ENCODE measurements around the gene ANXA8. TPM values are rescaled to one million over a fixed set of nuclear protein-coding genes. Genes with fewer than 3 reads are reported as not detected.
A peak's percentile ranks its signal among the peaks of the same experiment; 100 is the strongest.
"Not testable (repeated sequence)": the region's sequence is repeated elsewhere in the genome, so short reads cannot be mapped to it uniquely, and the experiment has no call there.

The ANXA8 gene, protein sequence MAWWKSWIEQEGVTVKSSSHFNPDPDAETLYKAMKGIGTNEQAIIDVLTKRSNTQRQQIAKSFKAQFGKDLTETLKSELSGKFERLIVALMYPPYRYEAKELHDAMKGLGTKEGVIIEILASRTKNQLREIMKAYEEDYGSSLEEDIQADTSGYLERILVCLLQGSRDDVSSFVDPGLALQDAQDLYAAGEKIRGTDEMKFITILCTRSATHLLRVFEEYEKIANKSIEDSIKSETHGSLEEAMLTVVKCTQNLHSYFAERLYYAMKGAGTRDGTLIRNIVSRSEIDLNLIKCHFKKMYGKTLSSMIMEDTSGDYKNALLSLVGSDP
- total RNA-seq (2021) (172 and 196 TPM in 2 replicates), Bru-seq, nascent RNA (percentile 74 among the genes with signal in this experiment), BruChase-seq, experiment 1, labeled RNA remaining after a 2-hour chase (percentile 87 among the genes with signal in this experiment), BruChase-seq, experiment 2, labeled RNA remaining after a 6-hour chase (percentile 91 among the genes with signal in this experiment)
- long read RNA-seq, transcript ANXA8-205 (12 exons, 1,960 nt) = major isoform, 286 of 410 reads
- long read RNA-seq, partial matches to known transcripts = 20 of 410 reads
- long read RNA-seq, other reads (novel, unspliced or antisense) = 101 of 410 reads

DNA sequence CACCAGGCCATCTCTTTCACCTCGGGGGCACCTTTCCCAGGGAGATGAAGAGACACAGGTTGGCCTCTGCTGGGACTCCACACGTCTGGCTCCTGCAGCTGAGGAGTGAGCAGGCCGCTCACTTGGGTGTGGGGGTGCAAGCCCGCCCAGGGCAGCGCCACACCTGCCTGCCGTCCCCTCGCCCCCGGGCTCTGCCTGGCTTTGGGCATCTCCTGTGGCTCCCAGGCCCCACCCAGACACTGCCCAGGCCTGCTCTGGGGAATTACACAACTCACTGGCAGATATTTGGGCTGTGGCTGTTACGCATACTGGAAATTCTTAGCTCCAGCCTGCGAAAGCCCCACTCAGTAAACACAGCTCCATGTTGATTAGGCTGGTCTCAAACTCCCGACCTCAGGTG lies at the start of gene ANXA8:
Gene ANXA8, minus strand, starts transcription at position 193 of the 400 bp plus-strand sequence. Its CDS starts 182 bp downstream, at position 11.
- H2AFZ ChIP-seq; H3K4me1 ChIP-seq (replicated peaks; ENCODE audit: insufficient read depth); H3K9me2 ChIP-seq (ENCODE audit: insufficient read depth); H4K20me1 ChIP-seq (ENCODE audit: insufficient read depth); H3K36me3 ChIP-seq (ENCODE audit: low read depth); H3K79me2 ChIP-seq (ENCODE audit: low read depth); H3F3A ChIP-seq (ENCODE audit: insufficient read depth, low read depth); CTCF ChIA-PET; H3K9me3 ChIP-seq (ENCODE audit: insufficient read depth, low read depth); BruUV-seq (replicated peaks); H3K27me3 ChIP-seq (ENCODE audit: insufficient read depth, low read depth); intact Hi-C loops (cut with micrococcal nuclease; ENCODE audit: unreplicated experiment): not testable (repeated sequence)
- POLR2A ChIA-PET (ENCODE audit: unreplicated experiment) = interaction anchor here (0.7 kb wide), 2 partner anchors 318 to 1230 kb away, joined by 3 read pairs; no protein-coding TSS in a partner anchor
- peak within 1 kb of the TSS; percentile 56; the same call in 1 of the 2 replicates for H3K4me3 ChIP-seq
- peak within 1 kb of the TSS; percentile 64; the same call in 1 of the 2 replicates for H3K27ac ChIP-seq
- peak within 1 kb of the TSS; percentile 83 for H3K4me2 ChIP-seq
- DNase-seq = peak; percentile 75 to 91

DNA sequence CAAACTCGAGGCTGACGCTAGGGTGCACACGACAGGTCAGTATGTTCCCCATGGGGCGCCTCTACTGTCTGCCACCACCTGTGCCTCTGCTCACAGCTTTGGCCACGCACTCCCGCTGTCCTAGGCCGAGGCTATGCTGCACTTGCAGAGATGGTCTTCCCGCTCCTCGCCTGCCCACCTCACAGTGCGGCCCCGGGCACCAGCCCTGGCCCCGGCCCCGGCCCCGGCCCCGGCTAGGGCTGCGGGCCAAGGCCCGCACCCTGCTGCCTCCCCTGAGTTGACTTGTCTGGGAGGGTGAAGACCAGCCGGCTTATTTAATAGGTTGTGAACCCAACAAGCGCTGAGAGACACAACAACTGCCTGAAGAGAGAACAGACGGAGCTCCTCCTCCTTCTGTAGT lies 39.6 kb upstream of the ANXA8 start, which contains the start of gene AGAP9:
Gene AGAP9, minus strand, starts transcription at position 164 of the 400 bp plus-strand sequence. Its CDS starts 112 bp downstream, at position 52.
- H3K36me3 ChIP-seq (ENCODE audit: low read depth); H3K4me1 ChIP-seq (replicated peaks; ENCODE audit: insufficient read depth); intact Hi-C loops (cut with micrococcal nuclease; ENCODE audit: unreplicated experiment); H3K9me3 ChIP-seq (ENCODE audit: insufficient read depth, low read depth); H3K79me2 ChIP-seq (ENCODE audit: low read depth); BruUV-seq (replicated peaks); H3K9me2 ChIP-seq (ENCODE audit: insufficient read depth); H3K27ac ChIP-seq; H3K27me3 ChIP-seq (ENCODE audit: insufficient read depth, low read depth); H3K4me3 ChIP-seq; POLR2A ChIA-PET (ENCODE audit: unreplicated experiment); H4K20me1 ChIP-seq (ENCODE audit: insufficient read depth); H2AFZ ChIP-seq; H3F3A ChIP-seq (ENCODE audit: insufficient read depth, low read depth); CTCF ChIA-PET; H3K4me2 ChIP-seq; DNase-seq: not testable (repeated sequence)

DNA sequence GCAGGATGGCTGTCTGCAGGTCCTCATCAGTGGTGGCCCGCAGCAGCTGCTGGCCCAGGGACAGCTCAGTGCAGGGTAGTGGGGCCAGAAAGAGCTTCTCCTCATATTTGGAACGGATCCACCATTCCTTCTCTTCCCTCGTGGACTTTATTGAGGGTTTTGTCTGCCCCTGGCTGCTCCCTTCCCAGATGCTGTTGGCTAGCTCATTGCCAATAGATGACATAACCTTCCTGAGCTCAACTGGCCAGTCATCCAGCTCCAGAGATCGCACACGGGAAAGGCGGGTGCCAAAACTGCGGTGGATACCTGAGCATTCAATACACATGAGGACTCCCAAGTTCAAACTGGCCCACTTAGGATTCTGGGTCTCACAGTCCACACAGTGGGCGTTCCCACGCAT lies 18.4 kb upstream of the ANXA8 start:
- H3K4me2 ChIP-seq; H3K36me3 ChIP-seq (ENCODE audit: low read depth); H4K20me1 ChIP-seq (ENCODE audit: insufficient read depth); BruUV-seq (replicated peaks); intact Hi-C loops (cut with micrococcal nuclease; ENCODE audit: unreplicated experiment); H3K4me1 ChIP-seq (replicated peaks; ENCODE audit: insufficient read depth); DNase-seq; CTCF ChIA-PET; H2AFZ ChIP-seq; H3K27me3 ChIP-seq (ENCODE audit: insufficient read depth, low read depth); H3K4me3 ChIP-seq; H3K9me2 ChIP-seq (ENCODE audit: insufficient read depth); POLR2A ChIA-PET (ENCODE audit: unreplicated experiment); H3K9me3 ChIP-seq (ENCODE audit: insufficient read depth, low read depth); H3K79me2 ChIP-seq (ENCODE audit: low read depth); H3F3A ChIP-seq (ENCODE audit: insufficient read depth, low read depth); H3K27ac ChIP-seq: not testable (repeated sequence)

DNA sequence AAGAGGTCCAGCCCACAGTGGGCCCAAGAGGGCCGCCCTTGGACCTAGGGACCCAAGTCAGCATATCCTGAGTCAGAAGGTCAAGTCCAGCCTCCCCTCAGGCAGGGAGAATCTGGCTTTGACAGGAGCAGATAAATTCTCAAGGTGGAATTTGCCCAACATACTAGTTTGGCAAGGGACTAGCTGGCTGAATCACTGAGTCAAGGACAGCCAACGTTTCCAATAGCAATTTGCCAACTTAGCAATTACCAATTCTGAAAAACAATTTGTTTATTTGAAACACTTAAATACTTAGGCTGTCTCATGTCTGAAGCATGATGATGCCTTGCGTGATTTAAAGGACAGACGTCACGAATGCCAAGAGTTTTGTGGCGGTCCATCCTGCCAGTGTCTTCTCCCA lies 10.3 kb upstream of the ANXA8 start:
- H3K79me2 ChIP-seq (ENCODE audit: low read depth); H3K4me1 ChIP-seq (replicated peaks; ENCODE audit: insufficient read depth); POLR2A ChIA-PET (ENCODE audit: unreplicated experiment); H3K9me2 ChIP-seq (ENCODE audit: insufficient read depth); H4K20me1 ChIP-seq (ENCODE audit: insufficient read depth); H3K9me3 ChIP-seq (ENCODE audit: insufficient read depth, low read depth); DNase-seq; H3K27ac ChIP-seq; BruUV-seq (replicated peaks); H3K4me2 ChIP-seq; CTCF ChIA-PET; H3F3A ChIP-seq (ENCODE audit: insufficient read depth, low read depth); H3K27me3 ChIP-seq (ENCODE audit: insufficient read depth, low read depth); H2AFZ ChIP-seq; H3K36me3 ChIP-seq (ENCODE audit: low read depth); intact Hi-C loops (cut with micrococcal nuclease; ENCODE audit: unreplicated experiment); H3K4me3 ChIP-seq: not testable (repeated sequence)

DNA sequence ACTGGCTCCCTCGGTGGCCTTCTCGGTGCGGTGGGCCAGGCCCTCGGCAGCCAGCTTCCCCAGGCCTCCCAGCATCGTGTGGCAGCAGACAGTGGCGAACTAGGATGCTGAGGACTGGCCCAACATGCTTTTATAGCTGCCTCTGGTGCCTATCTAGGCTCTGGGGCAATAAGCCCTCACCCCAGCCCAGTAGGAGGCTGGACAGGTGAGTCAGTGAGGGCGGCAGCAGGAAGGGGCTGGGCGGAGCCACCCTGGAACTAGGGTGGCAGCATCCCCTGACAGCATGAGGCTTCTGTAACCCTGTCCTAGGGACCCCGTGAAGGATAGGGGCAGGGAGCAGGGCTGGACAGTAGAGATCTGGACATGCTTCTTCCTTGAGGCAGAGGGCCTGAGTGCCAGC lies 7.7 kb upstream of the ANXA8 start, which contains the start of gene FAM25G:
Gene FAM25G, minus strand, starts transcription at position 101 of the 400 bp plus-strand sequence. Its CDS starts 26 bp downstream, at position 75.
- H3K27me3 ChIP-seq (ENCODE audit: insufficient read depth, low read depth); intact Hi-C loops (cut with micrococcal nuclease; ENCODE audit: unreplicated experiment); H3K36me3 ChIP-seq (ENCODE audit: low read depth); DNase-seq; H3K9me3 ChIP-seq (ENCODE audit: insufficient read depth, low read depth); H3K79me2 ChIP-seq (ENCODE audit: low read depth); POLR2A ChIA-PET (ENCODE audit: unreplicated experiment); CTCF ChIA-PET; H2AFZ ChIP-seq; H3F3A ChIP-seq (ENCODE audit: insufficient read depth, low read depth); H3K4me1 ChIP-seq (replicated peaks; ENCODE audit: insufficient read depth); H3K4me2 ChIP-seq; H3K4me3 ChIP-seq; H4K20me1 ChIP-seq (ENCODE audit: insufficient read depth); H3K9me2 ChIP-seq (ENCODE audit: insufficient read depth); BruUV-seq (replicated peaks); H3K27ac ChIP-seq: not testable (repeated sequence)

DNA sequence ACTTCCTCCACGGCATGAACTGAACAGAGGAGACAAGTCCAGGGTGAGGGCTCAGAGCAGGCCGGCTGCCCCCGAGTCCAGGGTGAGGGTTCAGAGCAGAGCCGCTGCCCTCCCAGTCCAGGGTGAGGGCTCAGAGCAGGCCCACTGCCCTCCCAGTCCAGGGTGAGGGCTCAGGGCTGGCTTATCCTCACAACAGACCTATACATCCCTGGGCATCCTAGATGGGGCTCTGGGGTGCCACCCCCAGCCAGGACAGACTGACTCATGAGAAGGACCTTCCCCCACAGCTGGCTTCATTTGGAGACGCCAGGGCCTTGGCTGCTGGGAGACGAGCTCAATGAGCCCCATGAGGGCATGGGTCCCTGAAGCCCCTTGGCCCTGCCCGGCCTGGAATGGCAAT lies 5.7 kb upstream of the ANXA8 start:
- CTCF ChIA-PET; H3K4me3 ChIP-seq; H3K27ac ChIP-seq; DNase-seq; BruUV-seq (replicated peaks); H3K4me1 ChIP-seq (replicated peaks; ENCODE audit: insufficient read depth); H4K20me1 ChIP-seq (ENCODE audit: insufficient read depth); H3K36me3 ChIP-seq (ENCODE audit: low read depth); POLR2A ChIA-PET (ENCODE audit: unreplicated experiment); H3F3A ChIP-seq (ENCODE audit: insufficient read depth, low read depth); intact Hi-C loops (cut with micrococcal nuclease; ENCODE audit: unreplicated experiment); H3K4me2 ChIP-seq; H2AFZ ChIP-seq; H3K9me3 ChIP-seq (ENCODE audit: insufficient read depth, low read depth); H3K79me2 ChIP-seq (ENCODE audit: low read depth); H3K27me3 ChIP-seq (ENCODE audit: insufficient read depth, low read depth); H3K9me2 ChIP-seq (ENCODE audit: insufficient read depth): not testable (repeated sequence)

DNA sequence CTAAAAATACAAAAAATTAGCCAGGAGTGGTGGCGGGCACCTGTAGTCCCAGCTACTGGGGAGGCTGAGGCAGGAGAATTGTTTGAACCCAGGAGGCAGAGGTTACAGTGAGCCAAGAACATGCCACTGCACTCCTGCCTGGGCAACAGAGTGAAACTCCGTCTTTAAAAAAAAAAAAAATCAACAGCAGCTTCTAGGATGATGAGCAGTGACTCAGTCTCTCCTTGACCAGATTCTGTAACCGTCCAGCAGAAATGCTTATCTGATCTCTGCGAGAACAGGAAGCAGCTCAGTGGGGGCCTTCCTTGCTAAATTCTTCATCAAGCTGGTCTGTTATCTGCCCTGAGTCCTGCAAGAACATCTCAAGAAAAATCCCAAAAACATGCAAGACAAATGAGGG lies 2.0 kb upstream of the ANXA8 start:
- intact Hi-C loops (cut with micrococcal nuclease; ENCODE audit: unreplicated experiment) = not testable (repeated sequence)

More for the DNA sequence above, 2.0 kb upstream of the ANXA8 start:
- BruUV-seq (replicated peaks); H3K4me2 ChIP-seq; H3K27ac ChIP-seq; H3K79me2 ChIP-seq (ENCODE audit: low read depth); H3F3A ChIP-seq (ENCODE audit: insufficient read depth, low read depth); H2AFZ ChIP-seq; H3K27me3 ChIP-seq (ENCODE audit: insufficient read depth, low read depth); H3K4me1 ChIP-seq (replicated peaks; ENCODE audit: insufficient read depth); H3K4me3 ChIP-seq; POLR2A ChIA-PET (ENCODE audit: unreplicated experiment); H3K36me3 ChIP-seq (ENCODE audit: low read depth); H3K9me3 ChIP-seq (ENCODE audit: insufficient read depth, low read depth); H4K20me1 ChIP-seq (ENCODE audit: insufficient read depth); CTCF ChIA-PET; H3K9me2 ChIP-seq (ENCODE audit: insufficient read depth): not testable (repeated sequence)
- DNase-seq = peak in 1 of 2 experiments; percentile 40

All from PC-9 (cell line).